ENCODE data around the gene CIB4.

Gene CIB4

DNA sequence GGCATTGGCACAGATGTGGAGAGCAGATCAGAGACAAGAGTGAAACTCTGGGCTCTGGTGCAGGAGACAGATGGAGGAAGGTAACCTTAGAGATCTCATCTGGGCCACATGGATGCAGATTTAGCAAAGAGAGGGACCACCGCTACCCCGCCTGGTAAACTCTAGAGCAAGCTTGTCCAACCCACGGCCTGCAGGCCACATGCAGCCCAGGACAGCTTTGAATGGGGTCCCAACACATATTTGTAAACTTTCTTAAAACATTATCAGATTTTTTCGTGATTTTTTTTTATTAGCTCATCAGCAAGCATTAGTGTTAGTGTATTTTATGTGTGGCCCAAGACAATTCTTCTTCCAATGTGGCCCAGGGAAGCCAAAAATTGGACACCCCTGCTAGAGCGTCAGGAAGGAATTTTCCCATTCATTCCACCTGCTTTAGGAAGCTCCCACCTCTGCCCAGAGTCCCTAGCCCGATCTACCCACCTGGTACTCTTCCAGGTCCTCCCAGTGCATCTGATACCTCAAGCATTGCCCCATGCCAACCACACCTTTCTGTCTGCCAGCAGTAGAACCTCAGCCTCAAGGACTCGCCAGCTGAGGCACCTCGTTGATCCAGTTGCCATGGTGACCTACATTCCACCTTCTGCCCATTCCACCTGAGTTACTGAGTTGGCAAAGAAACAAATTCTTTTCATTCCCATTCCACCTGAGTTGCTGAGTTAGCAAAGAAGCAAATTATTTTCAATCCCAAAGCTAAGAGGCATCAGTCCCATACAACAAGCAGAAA, at the start of gene CIB4:
TSS of gene CIB4 (minus strand) at position 586 of the 784 bp plus-strand sequence. CDS start at position 534, 52 bp downstream.
- no peak for DNase-seq (ENCODE audit: low read depth in 2 of 2)

DNA sequence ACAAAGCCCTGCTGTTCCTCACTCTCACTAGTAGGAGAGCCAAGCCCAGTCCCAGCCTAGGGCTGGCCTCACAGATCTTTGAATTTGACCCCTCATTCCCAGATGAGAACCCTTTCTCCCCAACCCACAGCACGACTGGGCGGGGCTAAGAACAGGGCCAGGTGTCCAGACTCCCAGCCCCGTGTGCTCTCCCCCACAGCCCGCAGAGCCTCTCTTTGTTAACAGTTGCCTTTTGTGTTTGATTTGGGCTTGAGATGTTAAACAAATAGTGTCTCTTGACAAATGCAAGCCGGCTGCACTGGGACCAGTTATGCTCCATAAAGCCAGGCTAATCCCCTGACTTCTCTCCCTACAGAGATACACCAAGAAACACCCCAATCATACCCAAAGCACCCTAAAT, 46.6 kb upstream of the CIB4 start:
- DNase-seq (ENCODE audit: low read depth in 2 of 2), result no peak

DNA sequence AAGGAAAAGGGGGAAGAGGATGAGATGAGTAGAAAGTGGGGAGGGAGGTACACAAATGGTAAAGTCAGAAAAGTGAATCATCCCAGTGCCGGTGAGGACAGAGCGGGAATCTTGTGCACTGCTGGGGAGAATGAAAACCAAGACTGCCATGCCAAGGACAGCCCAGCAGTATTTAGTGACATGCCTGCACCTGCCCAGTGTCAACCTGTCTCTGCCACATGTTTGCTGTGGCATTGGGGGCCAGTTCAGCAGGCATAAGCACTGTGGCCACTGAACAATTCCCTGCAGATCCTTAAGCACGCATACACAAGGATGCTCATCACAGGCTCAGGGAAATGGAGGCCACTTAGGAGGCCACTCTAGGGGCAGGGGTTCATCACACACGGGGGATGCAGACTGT, 46.2 kb upstream of the CIB4 start:
- no peak for DNase-seq (ENCODE audit: low read depth in 2 of 2)

DNA sequence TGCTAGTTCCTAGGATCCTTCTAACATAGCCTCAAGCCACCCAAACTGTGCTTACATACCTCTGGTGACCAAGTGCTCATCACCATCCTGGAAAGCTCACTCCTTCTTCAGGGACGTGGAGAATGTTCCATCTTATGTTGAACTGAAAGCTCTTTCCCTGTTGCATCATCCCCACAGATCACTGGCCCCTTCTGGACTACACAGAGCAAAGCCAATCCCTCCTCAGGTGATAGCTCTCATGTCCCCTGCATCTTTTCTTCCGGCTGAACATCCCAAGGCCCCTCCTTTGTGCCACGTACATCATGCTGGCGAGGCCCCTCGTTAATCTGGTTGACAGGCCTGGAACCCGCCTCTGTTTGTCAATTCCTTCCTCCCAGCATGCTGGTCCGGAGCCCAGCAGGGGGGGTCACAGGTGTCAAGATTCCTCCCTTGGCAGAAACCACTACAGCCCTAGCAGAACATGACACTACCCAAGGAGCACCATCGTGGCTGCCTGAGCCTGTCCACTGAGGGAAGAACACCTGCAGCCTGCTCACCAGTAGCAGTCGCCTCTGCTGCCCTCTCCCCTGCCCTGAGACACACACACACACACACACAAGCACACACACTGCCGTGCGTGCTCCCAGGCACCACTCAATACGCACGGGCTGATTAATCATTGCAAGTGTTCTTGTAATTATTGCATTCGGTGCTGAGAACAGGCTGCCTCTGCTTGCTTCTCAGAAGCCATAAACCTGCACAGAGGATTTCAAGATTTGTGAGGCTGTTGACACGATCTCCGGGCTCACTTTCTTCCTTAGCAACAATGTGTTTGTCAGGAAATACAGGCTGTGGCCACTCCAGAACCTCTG, 45.0 kb upstream of the CIB4 start:
- no peak for DNase-seq (ENCODE audit: low read depth in 2 of 2)

DNA sequence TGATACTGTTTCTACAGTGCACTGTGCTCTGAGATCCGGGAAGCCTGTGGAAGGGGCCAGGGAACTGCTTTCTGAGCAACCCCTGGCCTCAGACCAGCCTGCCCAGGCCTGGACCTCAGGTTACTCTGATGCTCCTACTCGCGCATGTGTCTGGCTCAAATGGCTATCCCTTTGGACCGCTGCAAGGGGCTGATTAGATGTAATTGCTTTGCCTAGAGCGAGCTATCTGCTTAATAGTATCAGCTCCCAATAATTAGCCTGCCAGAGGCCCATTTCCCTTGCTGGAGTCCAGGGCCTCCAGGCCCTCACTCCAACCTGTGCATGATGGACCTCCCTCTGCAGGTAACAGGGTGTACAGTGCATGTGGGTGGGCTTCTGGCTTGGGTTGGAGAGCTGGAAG, 44.2 kb upstream of the CIB4 start:
- DNase-seq (ENCODE audit: low read depth in 2 of 2), result no peak

DNA sequence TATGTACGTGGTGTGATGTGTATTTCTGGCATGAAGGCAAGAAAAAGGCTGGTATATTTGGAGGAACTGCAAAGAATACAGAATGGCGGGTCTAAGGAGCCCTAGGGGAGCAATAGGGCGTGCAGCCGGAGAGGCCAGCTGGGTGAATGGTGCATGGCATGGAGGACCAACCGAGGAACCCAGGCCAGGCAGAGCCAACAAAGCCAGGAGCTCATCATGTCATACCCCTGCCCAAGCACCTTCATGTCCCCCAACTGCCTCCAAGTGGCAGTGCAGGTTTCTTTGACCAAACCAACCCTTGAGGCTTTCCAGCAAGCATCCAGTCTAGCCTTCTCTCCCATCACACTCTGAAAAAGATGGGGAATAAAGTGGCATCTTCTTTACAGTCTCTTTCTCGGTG, 42.4 kb upstream of the CIB4 start:
- no peak for DNase-seq (ENCODE audit: low read depth in 2 of 2)

DNA sequence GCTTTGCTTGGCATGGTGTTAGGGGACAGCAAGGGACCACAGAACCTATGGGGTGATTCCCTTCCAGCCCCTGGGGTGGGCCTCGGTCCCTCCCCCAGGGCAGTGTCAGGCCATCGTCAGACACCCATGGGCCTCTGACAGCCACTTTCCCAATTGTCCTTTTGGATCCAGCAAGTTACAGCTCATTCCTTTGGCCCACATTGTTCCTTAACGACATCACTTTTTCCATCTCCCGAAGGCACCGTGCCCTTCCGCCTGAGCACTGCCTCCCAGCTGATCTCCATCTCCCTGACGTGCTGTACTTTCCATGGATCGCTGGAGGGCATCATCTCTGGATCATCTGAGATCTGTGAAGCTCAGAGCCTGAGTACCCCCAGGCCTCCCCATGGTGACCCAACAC, 41.0 kb upstream of the CIB4 start:
- no peak for DNase-seq (ENCODE audit: low read depth in 2 of 2)

DNA sequence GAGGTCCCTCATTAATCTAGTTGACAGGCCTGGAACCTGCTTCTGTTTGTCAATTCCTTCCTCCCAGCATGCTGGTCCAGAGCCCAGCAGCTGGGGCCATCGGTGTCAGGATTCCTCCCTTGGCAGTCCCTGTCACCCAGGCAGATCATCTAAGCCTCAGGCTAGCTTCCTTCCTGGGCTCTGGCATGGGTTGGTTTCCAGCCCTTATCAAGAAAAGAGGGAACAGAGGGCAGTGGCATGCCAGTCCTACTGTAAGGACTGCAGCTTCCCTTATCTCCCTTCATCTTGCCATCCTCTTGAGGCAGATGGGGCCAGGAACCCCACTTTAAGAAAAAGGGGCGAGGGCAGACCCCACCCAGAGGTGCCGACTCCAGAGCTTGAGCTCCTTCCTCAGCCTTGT, 40.5 kb upstream of the CIB4 start:
- no peak for DNase-seq (ENCODE audit: low read depth in 2 of 2)

DNA sequence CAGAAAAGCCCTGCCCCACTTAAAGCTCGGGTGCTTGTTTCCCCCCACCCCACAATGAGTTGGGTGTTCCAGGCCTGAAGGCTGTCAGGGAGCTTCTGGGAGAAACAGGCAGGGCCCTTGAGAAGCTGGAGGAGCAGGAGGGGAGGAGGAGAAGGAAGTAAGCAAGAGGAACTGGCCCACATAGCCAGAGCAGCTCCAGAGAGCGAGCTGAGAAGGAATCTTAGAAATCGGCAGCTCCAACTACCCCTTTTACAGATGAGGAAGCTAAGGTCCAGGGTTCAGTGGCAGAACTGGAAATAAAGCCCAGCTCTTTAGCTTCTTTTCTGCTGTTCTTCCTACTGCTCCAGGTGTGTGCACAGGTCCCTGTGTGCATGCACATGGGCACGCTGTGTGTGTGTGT, 38.7 kb upstream of the CIB4 start:
- no peak for DNase-seq (ENCODE audit: low read depth in 2 of 2)

DNA sequence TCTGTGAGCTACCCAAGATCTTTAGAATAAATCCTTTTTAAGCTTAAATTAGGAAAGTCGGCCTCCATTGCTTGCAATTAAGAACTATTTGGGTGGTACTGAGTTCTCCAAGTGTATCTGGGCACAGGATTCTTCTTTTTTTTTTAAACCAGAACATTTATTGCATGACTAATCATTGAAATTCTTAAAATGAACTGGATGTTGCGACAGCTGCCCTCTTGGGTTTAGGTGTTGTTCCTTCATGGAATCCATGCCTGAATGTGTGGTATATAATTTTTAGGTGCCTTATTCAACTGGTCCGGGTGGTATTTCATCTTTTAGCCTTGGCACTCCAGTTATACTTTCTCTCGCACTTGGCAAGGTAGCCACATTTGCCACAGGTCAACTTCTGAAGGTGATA, 36.9 kb upstream of the CIB4 start:
- DNase-seq (ENCODE audit: low read depth in 2 of 2), result no peak

DNA sequence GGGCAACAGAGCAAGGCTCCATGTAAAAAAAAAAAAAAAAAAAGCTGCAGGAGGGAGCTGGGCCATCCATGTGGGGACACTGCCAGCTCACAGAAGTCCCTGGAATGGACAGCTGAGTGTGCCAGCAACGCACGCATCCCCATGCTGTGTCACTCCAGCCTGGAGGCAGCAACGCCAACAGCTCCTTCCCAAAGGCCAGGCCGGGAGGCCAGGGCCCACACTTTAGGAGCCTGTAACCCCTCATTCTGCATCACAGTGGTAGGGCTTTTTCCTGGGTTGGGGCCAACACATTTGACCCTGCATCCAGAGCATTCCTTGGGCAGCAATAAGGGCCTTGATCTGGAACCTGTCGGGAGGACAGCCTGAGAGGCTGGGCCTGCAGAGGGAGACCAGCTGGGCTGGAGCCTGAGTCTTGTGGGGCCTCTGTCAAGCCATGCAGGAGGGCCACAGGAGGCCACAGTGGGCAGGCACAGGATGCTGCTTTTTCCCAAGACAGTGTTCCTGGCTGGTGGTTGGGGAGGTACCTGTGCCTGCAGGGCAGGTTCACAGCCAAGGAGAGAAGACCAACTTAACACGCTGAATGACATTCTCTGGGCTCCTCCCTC, 34.6 kb upstream of the CIB4 start:
- DNase-seq (ENCODE audit: low read depth in 2 of 2), result no peak

DNA sequence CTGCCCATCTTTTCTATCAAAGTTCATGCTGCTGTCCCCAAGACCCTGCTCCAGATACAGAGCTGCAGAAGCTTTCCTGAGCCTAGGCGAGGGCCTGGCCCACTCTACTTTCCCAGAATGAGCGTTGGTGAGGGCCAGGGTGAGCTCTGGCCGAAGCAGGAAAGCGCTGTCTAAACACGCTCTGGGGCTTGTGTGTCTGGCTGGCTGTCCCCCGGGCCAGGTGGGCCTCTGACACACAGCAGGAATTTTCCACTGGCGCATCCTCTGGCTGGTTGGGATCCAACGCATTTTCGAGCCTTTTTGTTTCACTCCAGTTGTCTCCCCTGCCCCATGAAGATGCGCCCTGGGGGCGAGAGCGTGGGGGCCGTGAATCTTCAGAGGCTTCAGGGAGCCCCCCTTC, 33.6 kb upstream of the CIB4 start:
- no peak for DNase-seq (ENCODE audit: low read depth in 2 of 2)

DNA sequence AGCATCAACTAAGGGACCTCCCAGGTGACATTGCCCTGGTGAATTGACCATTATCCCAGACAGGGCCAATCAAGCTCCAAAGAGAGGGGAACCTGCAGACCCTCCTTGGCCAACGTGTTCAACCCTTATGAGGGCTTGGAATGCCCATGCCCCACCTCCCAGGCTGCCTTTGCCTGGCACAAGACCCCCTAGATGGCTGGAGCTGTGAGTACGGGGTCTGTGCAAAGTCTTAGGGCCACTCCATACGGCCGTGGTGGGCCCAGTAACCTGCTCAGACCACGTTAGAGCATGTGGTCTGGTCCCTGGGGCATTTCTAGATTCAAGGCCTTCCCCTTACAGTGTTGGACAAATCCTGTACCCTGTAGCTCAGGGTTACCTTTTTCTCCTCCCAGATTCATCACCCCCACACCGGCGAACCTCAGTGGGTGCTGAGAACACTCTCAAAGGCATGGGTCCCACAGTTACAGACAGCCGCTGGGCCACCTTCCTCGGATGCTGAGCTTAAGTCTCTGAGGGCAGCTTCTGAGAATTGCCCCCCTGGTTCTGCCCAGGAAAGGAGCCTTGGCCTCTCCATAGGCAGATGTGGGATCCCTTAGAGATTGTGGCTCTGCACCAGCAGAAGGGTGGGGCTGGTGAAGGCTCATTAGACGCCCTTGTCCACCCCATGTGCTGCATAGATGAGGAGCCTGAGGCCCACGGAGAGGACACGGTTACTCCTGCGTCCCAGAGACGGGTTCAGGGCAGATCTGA, 33.0 kb upstream of the CIB4 start:
- no peak for DNase-seq (ENCODE audit: low read depth in 2 of 2)

DNA sequence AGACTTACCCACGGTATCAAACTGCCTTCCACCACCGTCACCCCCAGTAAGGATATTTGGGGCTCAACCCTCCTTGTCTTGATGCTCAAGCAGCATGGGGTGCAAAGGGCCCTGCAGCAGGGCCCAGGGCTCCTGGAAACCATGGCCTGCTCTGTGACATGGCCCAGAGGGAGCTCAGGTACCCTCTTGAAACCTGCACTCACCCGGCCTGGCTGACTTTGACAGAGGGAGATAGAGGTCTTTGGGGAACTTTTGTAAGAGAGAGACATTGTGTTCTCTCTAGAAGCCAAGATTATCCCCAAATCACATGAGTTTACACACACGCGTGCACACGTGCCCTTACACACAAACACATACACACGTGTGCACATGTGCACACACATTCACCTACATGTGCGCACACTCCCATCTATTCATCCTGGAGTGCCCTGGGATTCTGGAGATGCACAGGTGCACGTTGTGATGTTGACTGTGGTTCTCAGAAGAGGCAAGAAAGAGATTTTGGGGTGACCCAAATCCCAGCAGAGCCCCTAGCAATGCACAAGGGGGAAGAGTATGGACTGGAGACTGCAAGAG, 31.7 kb upstream of the CIB4 start:
- no peak for DNase-seq (ENCODE audit: low read depth in 2 of 2)

DNA sequence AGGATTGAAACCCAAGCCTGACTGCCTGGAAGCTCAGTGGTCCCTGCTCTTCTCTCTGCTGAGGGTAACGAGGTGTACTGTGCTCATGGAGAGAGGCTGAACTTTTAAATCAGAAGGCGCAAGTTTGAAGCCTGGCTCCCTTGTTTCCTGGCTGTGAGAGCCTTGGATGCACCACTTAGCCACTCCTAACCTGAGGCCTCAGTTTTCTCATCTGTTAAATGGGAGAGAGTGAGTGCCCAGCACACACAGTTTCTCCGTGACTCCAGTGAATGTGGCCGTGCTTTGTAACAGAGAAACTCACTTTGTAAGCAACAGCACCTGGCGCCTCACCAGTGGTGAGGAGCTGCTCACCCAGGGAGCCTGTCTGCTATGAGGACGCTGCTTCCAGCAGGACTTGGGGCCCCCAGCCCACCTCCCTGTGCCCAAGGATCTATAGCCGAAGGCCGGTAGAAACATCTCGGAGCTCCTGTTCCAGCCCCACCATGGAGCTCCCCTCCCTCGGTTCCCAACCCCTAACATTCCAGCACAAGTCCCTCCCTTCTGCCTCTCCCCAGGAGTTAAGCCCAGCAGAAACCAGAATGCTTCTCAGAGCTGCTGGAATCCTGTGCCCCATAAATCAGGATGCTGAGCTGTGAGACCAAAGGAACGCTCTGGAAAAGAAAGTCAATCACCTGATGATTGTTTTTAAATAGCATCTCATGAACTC, 31.1 kb upstream of the CIB4 start:
- DNase-seq (ENCODE audit: low read depth in 2 of 2), result no peak

DNA sequence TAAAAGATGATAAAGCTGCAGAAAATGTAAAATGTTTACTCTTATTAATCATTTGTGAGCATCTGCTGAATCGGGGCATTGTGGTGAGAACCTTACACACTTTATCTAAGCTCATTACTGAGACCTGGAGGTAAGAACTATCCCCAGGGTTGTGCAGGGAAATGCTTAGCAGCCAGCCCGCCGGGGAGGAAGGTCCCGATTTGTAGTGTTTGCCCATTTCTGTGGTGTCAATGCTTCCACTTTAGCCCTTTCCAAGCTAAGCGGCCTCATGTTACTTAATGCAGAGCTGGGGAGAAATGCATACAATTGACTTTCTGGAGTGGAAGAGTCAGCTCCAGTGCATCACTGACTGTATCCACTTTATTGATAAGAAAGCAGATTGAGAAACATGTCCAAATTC, 30.5 kb upstream of the CIB4 start:
- DNase-seq (ENCODE audit: low read depth in 2 of 2), result no peak

DNA sequence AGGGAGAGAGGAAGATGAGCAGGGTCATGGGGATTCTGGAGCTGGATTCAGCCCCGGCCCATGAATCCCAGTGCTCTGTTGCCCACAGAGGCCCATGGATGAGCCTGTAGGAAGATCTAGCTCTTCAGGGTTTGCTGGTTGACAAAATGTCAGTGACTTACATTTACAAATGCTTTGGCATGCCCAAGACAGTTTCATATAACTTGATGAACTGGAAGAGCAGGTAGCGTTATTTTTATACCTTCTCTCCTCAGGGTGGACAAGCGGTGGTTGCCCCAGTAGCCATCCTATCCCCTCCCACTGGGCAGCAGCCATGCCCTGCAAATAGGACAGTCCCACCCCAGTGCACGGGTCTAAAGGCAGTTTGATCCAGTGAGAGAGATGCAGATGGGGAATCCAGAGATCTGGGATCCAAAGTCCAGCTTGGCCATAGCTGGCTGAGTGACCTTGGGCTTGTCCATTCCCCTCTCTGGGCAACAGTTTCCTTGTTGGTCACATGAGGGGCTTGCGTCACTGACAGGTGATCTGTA, 29.8 kb upstream of the CIB4 start:
- no peak for DNase-seq (ENCODE audit: low read depth in 2 of 2)

DNA sequence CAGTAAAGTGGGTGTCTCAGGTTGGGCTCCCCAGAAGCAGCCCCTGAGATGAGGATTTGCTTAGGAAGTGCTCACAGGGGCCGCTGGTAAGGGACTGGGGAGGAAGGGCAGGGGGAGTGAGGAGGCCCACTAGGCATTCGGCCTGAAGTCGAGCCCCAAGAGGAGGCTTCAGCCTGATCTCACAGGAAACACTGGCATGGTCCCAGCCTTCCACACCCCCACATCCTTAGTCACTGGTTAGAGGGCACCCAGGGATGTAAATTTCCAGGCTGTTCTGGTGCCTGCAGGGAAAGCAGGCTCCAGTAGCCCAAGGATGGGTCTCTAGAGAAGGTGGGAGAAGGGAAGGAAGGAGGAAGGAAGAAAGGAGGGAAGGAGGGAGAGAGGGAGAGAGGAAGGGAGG, 29.0 kb upstream of the CIB4 start:
- no peak for DNase-seq (ENCODE audit: low read depth in 2 of 2)

DNA sequence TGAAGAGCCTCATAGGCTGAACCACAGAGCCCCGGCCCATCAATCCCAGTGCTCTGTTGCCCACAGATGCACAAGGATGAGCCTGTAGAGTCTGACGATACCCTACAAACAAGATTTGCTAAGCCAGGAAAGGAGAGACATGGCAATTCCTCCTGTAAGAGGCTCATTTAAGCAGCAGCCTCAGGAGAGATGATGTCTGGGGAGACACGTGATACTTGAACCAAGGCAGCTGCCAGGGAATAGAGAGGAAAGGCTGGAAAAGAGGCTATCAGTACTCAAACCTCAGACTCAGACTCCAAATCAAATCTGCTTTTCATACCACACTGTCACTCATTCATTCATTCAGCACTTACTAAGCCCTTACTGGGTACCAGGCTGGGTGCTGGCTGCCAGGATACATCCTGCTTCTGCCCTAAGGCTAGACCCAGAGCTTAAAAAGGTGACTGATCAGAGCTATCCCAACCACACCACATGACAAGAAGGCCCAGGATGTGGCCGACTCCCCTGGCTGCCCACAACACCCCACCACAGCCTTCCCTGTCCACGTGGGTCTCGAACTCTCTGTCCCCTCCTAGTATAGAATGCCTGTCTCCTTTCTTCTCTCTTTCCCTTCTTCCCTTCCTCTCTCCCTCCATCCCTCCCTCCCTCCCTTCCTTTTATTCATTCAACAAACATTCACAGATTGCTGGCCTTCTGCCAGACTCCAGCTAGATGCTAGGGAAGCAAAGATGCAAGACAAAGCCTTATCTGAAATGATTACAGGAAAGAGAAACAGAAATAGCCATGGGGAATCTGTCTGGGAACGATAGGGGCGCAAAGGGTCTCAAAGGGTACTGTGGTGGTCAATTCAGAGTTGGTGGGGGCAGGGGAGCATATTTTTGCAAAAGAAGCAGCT, 27.9 kb upstream of the CIB4 start:
- no peak for DNase-seq (ENCODE audit: low read depth in 2 of 2)

DNA sequence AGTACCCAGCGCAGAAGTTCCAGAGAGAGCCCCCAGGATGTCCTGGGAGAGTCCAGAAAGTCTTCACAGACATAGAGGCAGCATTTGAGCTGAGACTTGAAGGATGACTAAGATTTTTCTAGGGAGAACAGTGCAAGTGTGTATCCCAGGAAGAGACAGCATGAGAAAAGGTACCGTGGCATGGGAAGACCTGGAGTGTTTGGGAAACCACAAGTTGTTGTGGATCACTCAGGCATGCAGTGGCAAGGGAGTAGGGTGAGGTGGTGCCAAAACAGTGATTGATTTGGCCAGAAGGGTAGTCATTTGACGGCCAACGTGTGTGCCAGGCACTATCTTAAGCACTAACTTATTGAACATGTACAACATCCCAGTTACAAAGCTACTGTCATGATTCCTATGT, 26.9 kb upstream of the CIB4 start:
- no peak for DNase-seq (ENCODE audit: low read depth in 2 of 2)

Measured in stimulated activated CD4-positive, alpha-beta T cell treated with anti-CD3 and anti-CD28 coated beads, Interleukin-1b, Interleukin-23, amount 100 ng/mL, for 1 hour (primary cell).